ENCODE measurements around the gene SOD3.

Gene SOD3

DNA sequence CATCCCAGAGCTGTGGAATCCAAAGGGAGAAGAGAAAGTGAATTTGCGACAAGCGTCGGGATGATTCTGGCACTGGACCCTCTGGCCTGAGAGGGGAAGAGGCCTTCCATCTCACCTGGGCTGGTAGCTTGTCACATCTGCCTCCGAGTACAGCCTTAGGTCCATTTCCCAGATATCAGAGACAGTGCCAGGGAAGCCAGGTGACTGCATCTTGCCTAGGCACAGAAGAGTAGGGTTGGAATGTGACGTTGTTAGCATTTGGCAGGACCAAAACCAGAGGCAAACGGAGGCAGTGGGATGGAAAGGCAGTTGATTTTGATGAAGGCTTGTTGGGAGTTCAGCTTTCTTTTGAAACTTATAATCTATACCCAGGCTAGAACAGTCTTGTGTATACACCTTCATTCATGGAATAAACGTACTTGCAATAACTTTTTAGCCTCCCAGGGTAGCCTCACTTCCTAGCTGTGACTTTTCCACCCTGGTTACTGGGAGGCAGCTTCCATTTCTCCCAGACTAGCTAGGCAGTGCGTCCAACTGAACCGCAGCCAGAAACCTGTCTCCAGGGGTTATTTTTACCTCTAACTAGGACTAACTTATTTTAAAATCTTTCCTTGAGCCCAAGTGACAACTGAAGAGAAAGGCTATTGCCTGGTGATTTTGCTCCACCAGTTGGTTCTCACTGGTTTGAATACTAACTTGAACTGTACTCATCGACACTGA lies 5.9 kb downstream of the SOD3 start:
- no peak for DNase-seq (ENCODE audit: low spot score)

DNA sequence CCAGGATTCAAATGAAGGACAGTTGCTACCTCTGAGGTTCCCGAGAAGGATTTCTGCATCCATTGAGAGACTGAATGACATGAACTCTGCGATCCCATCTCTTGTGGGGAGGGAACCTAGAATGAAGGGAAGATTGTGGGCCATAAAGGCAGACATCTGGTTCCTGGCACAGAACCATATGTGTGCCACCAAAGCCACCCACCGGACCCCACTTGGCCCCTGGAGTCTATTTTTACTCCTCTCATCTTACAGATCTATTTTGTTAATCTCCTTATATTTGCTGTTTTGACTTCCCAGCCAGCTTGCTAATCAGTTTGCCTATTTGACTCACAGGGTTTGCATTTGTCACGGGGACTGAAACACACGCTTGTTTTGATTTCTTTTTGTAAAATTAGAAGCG lies 7.3 kb downstream of the SOD3 start:
- no peak for DNase-seq (ENCODE audit: low spot score)

DNA sequence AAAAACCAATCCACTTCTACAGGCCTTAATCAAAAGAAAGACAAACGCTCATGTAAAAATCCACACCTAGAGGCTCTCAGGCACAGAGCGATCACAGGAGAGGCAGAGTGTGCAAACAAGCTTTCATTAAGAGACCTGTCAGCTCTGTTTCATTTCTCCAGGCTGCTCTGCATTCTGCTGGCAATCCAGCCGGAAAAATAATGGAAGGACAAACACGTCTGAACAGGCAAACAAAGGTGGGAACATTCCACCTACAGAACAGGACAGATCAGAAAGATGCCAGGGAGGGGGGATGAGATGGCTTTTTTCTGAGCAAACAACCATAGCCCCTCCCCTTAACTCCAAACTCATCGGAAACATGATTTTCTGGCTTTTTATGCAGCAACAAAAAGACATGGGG lies 9.7 kb downstream of the SOD3 start:
- DNase-seq (ENCODE audit: low spot score), result no peak

DNA sequence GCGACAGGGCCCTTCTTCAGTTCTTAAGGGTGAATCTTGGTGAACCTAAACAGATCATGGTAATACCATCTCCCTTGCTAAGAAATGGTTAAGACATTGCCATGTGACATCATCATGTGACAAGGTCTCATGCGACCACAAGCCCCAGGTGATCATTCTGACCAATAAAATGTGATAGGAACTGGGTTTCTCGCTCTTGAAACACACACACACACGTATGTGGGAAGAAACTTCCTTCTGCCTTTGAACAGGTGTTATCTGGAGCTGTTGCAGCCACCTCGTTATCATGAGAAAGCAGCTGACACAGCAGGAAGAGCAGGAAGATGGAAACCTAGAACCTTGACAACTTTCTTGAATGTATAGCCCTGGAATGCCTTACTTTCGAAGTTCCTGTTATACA lies 10.2 kb downstream of the SOD3 start:
- DNase-seq (ENCODE audit: low spot score), result no peak

DNA sequence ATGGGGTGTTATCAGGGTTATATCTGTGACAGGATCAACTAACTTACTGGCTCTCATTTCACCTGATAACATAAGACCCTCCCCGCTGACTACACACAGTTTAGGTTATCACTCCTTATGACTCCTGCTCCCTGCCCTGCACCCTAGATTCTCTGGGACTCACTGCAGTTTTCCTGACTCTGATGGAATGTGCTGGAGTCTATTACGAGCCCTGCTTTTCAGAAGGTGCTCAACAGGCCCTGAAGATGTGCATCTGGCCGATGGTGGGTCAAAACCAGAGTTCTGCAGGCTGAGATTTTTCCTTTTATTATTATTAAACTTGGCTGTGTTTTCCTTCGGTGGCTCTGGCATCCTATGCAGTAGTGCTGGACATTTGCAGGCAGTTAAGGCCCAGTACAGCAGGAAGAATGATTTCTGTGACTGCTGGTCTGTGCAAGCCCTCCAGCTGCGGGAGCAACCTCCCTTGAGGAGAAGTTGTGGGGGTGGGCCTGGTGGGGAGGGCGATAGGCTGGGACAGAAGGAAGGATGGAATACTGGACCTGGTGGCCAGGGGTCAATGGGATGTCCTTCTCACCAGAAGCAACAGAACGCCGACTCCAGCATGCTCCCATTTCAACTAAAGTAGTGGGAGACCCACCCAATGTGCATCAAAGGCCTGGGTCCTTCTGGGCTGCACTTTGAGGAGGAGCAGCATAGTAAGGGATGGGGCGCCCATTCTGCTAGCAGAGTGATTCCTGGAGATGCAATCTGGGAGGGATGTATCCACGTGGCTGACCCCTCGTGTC lies 11.0 kb downstream of the SOD3 start:
- no peak for DNase-seq (ENCODE audit: low spot score)

DNA sequence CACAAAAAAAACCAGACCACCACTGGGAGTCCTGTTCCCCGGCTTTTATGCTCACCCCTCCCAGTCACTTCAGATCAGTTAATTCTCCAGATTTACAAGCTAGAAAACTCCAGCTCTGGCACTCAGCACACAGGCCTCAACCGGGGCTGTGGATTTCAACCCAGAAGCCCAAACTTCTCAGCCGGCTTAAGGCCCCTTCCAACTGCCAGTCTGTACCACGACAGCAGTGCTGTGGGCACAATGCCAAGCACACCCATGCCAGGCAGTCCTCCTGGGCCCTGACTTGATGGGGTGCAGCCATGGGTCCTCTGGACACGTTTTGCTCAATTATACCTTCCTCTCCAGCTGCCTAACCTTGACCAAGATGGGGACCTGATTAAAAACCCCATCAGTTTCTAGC lies 12.2 kb downstream of the SOD3 start:
- no peak for DNase-seq (ENCODE audit: low spot score)

DNA sequence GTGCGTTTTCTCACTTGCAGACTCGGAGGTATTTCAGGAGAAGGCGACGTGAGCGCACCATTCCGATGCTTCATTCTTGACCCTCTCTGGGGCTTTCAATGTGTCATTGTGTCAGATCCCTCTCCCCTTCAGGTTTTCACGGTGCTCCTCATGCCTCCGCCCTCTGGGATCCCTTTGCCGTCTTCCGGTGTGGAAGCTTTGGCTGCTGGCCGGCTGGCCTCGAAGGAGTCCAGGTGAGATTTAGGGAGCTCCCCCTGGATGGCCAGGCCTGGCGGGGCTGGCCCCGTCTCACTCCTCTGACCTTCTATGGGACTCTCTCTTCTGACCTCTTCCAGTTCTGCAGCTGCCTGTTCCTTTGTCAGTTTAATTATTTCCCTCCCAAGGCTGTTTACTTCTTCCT lies 12.9 kb downstream of the SOD3 start:
- DNase-seq (ENCODE audit: low spot score), result no peak

DNA sequence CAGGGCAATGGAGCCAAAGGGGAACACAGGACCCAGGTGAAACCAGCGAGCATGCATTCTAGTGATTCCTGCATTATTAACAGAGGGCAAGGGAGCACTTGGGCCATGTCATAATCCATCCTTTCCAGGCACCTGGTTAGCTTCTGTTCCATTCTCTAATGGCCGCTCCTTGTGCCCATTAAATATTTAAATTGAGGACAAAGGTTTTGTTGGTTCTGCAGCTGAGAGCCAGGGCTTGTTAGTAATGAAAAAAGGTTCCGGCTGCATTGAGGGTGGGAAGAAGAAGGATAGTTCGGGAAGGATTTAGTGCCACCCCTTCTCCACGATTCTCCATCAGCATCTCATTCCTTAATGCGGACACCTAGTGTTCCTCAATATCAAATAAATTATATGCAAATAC lies 13.6 kb downstream of the SOD3 start:
- no peak for DNase-seq (ENCODE audit: low spot score)

DNA sequence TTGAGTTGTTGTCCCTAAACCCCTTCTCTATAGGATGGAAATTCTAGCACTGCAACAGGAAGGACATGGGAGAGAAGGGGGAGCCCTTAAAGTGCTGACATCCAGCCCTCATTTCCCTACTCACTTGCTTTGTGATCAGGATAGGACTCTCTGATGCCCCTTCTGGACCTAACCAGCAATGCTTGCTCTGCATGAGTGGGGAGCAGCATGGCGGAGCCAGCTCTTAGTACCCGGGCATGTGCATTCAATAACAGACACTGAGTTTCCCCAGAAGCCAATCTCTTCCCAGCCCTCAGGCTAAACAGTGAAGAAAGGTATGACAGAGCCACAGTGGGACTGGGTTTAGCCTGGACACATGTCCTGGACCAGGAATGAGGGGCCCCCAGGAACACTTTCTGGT lies 14.0 kb downstream of the SOD3 start:
- DNase-seq (ENCODE audit: low spot score), result peak; percentile 7

DNA sequence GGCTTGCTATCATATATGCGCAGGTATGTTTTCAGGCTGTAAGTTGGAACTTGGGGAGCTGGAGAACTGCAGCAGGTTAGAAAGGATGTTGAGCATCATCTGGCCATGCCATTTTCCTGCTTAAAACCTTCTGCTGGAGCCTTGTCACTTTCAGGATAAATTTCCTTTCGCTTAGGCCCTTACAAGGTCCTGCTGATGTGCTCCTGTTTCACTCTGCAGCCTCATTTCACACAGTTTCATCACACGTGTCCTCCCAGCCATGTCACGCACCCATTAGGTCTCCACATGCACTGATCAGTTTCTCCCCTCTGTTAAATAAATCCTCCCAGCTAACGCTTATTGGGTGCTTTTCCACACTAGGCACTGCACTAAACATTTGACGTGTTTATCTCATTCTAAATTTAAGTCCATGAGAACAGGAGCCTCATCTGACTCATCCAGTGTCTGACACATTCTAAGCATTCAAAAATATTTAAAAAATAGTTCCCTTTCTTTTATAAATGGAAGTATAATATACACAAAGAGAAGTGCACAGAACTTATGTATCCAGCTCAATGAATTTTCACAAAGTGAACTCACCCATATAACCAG lies 14.5 kb downstream of the SOD3 start:
- DNase-seq (ENCODE audit: low spot score), result no peak

DNA sequence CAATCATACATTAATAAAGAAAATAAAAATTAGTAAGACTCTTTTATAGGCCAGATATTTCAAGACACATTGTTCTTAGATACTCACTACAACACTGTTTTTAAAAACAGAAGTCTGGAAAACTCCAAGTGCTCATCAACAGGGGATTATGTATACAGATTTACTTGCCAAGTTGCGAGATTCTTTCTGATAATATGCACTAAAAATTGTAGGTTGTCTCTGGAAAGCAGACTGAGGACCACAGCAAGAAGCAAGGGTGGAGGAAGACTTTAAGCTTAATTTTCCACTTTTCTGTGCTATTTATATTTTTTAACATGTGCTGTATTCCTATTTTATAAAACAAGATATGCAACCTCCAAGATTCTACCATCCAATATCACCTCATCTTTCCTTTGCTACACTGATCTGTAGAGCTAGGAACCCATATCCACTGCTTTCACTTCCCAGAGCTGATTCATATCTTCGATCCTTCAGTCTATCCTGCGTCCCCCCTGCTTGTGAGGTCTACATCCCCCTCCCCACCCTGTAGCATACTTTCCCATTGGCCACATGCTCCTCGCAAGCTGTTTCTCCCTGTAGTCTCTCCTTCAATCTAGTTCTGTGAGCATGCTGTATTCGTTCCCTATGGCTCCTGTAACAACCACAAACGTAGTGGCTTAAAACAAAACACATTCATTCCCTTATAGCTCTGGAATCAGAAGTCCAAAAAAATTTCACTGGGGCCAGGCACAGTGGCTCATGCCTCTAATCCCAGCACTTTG lies 15.7 kb downstream of the SOD3 start:
- no peak for DNase-seq (ENCODE audit: low spot score)

DNA sequence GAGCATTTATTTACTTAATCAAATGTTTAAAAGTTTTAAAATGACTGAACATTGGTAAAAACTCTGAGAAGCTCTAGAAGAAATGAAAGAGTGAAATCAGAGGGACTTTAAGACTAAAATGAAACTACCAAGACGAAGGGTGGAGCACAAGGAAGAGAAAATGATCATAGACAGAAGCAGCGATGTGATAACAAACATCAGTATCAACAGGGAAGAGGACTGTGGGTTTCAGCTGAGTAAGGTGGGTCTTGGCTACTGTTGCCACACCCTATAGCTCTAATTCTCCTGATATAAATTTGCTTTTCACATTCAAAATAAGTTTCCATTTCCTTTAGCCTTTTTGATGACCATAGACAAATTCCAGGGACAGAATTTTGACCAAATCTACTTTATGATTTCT lies 18.4 kb downstream of the SOD3 start:
- DNase-seq (ENCODE audit: low spot score), result no peak

DNA sequence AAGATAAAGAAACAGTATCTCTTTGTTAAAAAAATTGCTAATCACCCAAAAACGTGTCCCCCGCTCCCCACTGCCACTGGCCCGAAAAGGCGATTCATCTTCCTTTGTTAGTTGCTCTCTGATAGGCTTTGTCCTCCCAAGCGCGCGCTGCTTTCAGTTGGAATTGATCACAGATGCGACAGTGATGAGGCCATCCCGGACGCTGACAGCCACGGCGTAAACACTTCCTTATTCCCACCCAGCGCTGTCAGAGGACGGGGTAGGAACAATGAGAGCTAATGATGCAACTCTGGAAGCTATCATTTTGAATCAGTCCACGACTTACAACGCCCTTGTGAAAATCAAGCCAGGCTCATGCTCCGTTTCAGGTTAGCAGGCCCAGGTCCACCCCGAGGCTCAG lies 21.4 kb downstream of the SOD3 start:
- DNase-seq (ENCODE audit: low spot score), result no peak

DNA sequence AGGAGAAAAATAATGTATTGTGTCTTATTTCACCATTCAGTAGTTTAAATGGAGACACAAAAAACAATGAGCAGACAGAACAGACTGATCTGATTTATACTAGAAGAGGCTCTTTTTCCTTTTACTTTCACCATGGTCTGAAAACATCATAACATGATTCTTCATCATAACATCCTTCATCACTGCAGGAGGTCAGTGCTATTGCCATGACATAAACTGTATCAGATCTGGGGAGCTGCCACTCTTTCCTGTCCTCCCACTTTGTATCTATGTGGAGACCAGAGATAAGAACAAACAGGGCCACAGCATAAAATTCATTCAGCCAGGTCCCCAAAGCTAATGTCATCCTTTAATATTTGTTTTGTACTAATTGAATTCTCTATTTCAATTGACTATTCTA lies 25.2 kb downstream of the SOD3 start:
- no peak for DNase-seq (ENCODE audit: low spot score)

DNA sequence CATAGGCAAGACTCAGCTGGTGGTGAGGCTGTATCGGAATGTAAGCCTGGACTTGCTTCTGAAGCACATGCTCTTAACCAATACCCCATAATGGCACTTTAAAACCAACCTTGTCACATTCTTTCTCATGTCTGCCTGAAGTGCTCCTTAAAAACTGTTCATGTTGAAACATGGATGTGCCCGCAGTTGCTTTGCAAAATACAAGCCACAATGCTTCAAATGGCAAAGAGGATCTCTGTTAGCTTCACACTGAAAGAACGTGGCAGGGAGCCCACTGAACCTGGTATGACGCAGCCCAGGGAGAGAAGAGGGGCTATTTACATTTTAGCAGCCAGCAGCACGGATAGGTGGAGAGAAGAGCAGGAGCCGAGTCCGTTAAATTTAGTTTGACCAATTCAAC lies 29.3 kb downstream of the SOD3 start:
- no peak for DNase-seq (ENCODE audit: low spot score)

DNA sequence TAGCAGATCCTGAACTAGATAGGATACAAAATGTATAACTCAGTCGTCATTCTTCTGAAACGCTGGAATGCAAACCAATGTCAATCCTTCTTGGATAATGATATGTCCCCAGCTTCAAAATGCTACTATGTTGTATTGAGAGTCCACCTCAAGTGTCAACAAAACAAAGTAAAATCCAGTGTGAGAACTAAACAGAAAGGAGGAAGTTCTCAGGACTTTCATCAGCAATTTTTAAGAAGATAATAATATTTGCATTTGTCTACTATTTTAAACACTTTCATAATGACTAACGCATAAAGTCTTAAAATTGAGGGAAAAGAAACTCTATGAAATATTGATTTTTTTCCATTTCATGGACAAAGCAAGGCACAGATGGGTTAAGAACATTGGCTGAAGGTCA lies 36.3 kb downstream of the SOD3 start:
- DNase-seq (ENCODE audit: low spot score), result no peak

DNA sequence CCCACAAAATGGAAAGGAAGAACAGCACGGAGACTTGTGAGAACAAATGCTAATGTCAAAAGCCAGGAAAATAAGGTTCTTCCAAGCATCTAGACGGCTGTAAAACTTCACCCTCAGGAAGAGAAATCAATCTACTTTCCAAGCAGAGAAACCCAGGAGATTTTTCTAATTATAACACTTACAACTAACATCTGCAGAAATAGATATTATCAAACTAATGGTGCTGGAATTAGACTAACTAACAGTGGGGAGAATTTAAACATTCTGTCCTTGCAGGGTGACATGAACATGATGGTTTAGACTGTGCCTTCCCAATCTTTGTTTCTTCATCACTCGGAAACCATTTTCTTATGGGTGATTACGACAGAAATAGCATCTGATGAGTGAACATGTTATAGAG lies 40.3 kb downstream of the SOD3 start:
- no peak for DNase-seq (ENCODE audit: low spot score)

DNA sequence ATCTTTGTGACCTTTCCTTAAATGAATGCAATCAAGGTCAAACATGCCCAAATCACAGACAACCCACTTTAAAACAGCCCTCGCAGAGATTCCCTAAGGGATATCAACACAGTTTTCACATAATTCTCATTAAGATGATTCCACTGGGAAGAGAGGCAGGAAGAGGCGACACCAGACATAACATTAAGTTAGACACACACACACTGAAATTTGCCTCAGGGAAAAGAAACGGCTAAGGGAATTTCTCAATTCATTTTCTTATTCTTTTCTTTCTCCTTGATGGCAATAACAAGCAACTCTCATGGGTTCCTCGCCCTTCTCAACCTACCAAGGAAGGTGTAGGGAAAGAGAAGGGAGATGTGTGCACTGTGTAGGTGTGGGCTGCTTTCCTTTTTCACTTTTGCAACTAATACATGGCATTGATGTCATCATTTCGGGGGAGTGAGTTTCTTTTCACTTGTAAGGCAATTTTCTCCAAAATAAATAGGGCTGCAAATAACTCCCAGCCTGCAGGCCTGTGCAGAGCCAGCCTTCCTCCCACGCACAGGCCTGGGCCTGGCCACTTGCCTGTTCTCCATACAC lies 41.4 kb downstream of the SOD3 start:
- DNase-seq (ENCODE audit: low spot score), result no peak

DNA sequence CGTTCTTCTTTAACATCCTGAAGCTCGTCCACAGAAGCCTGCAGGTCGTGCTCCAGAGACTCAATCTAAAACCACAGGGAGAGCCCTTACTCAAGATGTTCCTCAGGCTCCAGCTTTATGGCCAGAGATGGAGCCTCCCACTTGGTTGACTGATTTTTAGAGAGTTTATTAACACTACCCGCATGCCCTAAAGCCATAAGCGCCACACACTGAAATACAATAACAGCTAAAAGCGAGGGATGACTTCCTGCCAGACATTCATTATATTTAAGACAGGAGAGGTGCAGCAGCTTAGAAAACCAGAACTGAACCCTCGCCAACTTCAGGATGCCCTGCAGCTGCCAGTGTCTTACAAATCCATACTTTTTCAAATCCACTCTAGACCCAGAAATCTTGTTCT lies 42.0 kb downstream of the SOD3 start:
- DNase-seq (ENCODE audit: low spot score), result no peak

DNA sequence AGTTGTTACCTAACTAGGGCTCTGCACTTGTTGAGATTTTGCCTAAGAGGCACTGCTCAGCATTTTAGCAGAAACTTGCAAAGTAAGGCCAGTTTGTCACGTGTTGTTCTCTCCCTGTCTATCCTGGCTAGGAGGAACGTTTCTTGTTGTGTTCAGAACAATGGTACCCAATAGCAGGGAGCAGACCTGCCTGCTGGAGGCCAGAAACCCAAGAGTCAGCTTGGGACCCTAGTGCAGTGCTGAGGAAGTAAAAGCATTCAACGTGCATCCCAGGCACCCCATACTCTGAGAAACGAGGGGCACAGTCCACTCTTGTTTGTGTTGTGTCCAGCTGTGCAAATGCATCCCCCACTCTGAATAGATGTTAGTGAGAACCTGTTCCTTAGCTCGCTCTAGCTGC lies 42.4 kb downstream of the SOD3 start:
- no peak for DNase-seq (ENCODE audit: low spot score)

DNA sequence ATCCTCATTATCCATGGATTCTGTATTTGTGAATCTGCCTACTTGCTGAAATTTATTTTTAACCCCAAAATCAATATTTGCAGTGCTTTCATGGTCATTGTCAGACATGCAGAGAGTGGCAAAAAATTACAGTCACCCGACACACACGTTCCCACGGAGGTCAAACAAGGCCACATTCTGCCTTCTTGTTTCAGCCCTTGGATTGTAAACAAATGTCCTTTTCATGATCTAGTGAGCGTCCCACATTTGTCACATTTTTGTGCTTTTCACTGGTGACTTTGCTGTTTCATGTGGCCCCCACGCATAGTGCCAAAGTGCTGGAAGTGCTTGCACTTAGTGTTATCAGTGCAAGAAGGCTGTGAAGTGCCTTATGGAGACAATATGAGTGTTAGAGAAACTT lies 45.0 kb downstream of the SOD3 start:
- DNase-seq (ENCODE audit: low spot score), result no peak

DNA sequence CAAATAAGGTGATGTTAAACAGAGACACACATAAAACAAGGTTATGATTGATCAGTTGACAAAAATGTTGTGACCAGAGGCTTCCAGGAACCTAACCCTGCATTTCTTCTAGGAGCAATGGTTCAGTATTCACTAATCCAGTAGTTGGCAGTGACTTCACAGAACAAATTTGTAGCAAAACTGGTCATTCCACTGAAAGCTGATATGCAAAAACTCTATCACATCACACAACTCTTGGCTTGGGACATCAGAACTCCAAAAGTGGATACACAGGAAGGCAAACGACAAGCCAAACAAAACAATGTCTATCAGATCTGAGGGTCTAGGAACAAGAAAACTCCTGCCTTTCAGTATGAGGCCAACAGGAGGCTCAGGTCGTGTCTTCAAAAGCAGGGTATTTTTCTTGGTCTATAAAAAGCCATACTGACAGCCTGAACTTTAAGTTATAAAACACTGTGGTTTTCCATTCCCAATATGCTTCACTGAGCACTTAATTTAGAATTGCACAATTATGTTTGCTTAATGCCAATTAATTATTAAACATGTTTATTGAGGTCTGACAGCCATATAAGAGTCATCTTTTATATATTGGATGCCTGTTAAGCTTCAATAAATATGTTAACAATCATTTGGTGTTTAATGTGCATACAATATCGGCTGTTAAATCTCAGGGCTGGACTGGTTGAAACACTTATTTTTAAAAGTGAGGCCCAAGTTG lies 45.6 kb downstream of the SOD3 start:
- DNase-seq (ENCODE audit: low spot score), result no peak

Data from RKO (cell line).